Measurements from ENCODE around the gene REN.
A peak's percentile ranks its signal among the peaks of the same experiment; 100 is the strongest.

REN gene

DNA sequence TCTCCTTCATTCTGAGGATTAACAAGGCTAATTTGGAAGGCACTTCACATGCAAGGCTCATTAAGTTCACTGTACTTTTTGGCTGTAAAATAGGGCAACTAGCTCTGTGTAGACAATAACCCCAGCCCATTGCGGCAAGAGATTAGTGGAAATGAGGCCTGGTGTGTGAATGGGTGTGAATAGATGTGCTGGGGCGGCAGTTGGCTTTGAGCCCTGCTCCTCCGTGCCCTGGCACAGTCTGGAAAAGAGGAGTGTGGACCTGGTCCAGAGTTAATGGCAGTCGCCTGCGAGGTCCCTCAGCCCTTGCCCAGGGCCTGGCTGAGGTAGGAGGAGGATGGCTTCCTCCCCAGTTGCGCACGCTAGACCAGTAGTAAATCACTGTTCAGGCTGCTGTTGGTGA, 25.3 kb upstream of the REN start:
- DNase-seq (ENCODE audit: low read depth, low spot score), result no peak

DNA sequence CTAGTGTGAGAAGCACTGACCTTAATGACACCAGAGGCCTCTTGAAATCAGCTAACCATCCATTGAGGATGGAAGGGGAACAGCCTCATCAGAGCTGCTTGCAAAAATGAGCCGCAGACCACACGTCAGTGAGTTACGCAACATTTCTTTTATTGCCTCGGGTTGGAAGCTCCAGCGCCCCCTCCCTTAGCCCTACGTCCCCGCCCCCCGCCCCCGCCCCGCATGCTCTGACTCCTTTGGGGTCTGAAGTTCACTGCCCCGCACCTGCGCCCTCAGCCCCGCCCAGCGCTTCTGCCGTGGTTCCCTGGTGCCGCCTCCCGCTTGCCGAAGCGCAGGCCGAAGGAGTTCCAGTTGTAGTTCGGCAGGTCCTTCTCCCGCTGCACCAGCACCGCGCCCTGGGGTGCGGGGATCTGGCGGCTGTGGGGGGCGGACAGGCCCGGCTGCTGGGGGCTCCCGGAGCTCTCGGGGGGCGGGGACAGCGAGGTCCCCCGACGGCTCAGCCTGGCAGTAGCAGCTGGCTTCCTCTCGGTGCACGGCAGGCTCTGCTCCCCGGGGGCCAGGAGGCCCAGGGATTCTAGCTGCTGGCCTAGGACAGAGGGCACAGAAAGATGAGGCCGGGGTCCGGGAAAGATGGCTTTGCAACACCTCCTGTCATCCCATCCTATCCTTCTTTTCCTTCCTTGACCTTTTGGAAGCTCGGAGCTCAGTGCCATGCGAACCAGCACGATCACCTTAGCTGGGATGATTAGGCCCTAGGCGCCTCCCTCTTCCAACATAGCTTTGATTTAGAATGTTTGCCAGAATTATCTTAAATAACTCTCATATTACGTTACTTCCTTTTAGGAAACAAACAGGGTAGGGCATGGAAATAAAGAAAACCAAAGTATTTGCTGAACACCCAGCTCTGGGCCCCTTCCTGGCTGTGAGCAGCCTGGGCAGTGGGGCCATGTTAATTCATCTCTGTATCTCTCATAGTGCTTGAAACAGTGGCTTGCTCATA, 24.4 kb upstream of the REN start:
- no peak for DNase-seq (ENCODE audit: low read depth, low spot score)

DNA sequence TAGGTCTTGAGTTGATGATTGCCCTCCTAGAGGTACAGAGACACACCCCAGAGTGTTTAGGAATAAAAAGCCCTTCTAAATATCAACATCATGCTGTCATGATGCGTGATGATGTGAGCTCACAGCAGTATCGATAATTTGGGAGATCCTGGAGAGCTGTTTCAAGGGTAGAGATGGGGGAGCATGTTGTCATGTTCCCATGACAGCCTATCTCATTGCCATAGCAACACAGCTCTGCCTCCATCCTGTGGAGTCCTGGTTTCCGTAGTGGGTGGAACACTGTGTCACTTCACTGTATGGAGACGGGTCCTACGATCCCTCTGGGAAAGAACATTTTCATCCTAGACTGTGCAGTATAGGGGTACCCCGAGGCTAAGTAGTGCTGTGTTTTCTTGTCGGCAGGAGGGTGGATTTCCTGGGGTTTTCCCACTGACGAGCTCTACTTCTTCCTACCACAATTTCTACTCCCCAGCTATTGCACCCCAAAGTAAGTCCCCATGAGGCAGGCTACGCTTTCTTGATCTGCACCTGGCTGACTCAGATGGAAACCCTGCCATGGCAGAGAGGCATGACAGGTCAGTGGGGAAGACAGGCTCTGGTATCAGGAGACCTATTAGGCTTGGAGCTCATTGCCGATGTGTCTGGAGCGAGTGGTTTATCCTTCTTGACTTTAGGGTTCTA, 23.0 kb upstream of the REN start:
- no peak for DNase-seq (ENCODE audit: low read depth, low spot score)

DNA sequence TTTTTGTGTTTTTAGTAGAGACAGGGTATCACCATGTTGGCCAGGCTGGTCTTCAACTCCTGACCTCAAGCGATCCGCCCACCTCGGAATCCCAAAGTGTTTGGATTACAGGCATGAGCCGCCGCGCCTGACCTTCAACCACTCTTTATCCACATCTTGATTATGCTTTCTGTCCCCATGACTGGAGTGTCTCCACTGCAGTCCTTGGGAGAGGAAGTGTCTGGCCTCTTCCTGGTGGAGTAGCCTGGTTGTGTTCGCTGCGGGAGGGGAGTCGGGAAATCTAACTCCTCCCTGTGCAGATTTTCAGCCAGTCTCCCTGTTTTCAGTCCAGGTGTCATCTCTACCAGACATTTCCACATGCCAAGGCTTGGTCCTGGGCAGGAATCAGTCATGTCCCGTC, 20.5 kb upstream of the REN start:
- DNase-seq (ENCODE audit: low read depth, low spot score), result no peak

DNA sequence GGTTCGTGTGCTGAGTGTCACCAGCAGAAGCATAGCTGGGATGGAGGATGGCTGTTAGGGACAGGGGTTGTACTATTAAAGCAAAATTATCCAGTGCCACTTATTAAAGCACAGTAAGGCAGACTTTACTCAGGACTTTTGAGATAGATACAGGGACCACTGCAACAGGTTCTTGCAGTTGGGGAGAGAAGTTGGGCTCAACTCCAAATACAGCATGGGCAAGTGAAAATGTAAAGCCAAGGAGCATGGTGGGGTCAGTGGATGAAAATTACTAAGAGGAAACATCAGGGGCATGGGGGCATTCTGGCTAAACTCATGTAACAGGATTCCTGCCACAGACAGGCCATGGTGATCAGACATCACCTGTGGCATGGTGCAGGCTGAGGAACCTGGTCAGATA, 15.0 kb upstream of the REN start:
- DNase-seq (ENCODE audit: low read depth, low spot score), result no peak

DNA sequence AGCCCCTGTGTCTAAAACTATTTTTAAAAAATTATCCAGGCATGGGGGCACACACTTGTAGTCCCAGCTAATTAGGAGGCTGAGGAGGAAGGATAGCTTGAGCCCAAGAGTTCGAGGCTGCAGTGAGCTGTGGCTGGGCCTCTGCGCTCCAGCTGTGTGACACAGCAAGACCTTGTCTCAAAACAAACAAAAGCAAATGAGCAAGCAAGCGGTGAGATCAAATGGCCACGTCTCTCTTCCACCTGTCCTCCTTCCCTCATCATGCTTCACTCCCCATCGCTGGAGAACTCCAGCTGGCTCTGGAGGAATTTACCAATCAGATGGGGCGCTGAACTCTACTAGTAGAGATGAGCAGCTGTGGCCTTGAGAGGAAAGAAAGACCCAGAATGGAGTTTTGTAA, 14.0 kb upstream of the REN start:
- DNase-seq (ENCODE audit: low read depth, low spot score), result no peak

DNA sequence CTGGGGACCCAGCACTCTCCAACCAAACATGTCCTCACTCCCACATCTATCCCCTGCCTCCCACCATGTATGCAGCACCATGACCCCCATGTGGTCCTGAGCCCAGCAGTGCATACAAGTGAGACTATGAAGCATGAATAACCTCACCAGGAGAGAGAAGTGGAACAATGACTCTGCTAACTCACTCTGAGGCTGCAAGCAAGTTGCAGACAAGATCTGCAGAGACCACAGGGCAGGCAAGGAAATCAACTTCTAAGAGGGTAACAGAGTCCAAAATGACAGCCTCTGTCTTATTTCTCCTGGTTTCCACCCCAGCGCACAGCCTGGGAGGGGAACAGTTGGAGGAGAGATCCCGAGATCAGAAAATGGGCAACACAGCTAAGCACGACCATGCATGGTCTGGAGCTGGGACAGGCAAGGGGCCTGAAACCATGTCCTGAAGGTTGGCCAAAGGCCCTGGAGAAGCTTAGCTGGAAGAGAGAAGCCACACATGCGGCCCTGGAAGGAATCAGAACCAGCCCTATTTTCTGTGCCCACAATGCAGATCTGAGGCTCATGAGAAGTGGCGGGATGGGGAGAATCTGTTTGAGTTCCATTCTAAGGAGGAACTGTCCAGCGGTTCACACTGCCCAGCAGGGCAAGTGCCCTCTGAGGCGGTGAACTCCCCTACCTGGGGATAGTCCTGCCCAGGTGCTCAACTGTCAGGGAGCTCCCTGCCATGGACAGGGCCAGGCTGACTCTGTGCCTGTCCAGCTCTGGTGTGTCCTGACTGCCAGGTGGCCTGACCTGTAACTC, 12.5 kb upstream of the REN start:
- DNase-seq (ENCODE audit: low read depth, low spot score), result no peak

DNA sequence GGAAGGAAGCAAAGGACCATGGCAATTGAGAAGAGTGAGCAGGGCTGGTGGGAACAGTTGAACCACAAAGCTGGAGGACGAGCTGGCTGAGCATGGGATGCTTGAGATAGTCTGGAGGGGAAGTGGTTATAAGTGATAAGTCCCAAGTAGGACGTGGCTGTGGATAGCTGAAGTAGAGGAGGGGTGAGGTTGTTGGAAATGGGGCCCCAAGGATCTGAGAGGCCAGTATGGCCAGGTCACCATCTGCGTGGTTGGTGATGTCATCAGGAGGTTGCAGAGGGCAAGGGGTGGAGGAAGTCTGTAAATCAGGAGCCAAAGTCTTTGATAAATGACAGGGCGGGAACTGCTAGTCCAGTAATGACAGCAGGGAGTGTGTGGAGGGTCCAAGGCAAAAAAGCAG, 11.0 kb upstream of the REN start:
- DNase-seq (ENCODE audit: low read depth, low spot score), result no peak

DNA sequence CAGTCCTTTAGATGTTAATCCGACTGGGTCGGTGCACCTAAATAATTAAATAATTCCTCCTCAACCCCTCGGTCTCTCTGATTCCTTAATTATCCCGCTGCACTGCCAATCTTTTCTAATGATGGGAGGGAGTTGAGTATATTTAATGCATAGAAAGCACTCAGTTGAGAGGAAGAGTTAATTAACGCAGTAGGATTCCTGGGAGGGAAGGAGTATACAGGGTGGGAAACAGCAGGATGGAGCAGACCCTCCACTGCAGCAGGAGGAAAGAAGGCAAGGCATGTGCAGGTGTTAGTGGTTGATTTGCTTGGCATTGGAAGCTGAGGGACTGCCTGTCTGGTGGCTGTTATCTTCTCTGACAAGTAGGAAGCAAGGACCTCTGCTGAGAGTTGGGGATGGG, 9.9 kb upstream of the REN start:
- DNase-seq (ENCODE audit: low read depth, low spot score), result no peak

DNA sequence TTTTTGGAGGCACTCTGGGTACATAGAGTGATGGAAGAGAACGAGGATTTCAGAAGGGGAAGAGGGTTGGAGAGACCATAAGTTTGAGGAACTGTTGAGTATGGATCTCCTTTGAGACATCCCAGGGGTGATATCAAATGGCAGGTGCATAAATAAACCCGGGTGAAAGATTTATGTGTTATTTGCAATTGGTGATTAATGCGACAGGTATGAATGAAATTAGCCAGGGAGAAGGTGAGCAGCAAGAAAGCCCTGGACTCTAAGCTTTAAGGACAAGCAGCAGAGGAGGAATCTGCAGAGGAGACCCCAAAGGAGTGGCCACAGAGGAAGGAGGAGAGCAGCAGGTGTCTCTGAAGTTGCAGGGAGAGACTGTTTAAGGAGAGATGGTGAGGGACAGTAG, 8.8 kb upstream of the REN start:
- no peak for DNase-seq (ENCODE audit: low read depth, low spot score)

DNA sequence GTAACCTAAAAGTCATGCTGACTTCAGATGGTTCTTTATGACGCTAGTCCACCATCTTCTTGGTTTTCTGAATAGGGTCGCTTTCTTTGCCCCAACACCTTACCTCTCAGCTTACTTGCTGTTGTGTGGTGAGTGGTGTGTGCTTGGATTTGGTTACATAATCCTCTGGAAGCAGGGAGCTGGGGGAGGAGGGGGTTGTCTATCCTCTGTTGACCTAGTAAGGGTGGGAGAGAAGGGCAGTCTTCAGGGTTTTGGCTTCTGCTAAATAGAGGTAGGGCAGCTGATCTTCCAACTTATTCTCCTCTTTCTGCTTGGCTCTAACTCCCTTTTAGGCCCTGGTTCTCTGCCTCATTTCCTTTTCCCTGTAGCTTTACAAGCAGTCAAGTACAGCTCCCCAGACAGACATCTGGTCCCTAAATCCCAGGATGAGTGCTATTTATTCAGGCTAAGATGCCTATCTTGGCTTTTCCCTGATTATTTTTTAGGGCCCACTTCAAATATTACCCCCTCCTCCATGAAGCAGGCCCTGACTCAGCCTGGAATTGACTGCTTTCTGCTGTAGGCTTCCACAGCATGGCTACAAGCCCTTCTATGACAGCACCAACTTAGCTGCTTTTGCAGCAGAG, 6.4 kb upstream of the REN start:
- no peak for DNase-seq (ENCODE audit: low read depth, low spot score)

DNA sequence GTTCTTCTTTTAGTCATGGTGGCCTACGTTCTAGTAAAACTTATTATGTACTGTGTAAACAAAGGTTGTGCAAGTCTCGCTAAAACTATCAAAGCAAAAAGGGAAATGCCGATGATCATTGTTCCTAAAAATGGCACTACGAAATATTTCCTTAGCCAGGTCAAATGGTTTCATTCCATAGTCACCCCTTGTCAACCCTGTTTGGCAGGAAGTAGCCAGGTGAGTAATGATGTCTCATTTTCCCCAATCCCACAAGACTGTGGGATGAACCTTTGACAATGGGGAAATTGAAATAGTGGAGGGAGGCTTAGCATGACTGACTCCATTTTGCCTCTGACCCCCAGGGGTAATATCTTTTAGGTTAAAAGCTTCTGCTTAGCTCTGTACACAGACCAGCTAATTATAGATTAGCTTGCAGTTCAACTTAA, 5.6 kb upstream of the REN start:
- DNase-seq (ENCODE audit: low read depth, low spot score), result no peak

DNA sequence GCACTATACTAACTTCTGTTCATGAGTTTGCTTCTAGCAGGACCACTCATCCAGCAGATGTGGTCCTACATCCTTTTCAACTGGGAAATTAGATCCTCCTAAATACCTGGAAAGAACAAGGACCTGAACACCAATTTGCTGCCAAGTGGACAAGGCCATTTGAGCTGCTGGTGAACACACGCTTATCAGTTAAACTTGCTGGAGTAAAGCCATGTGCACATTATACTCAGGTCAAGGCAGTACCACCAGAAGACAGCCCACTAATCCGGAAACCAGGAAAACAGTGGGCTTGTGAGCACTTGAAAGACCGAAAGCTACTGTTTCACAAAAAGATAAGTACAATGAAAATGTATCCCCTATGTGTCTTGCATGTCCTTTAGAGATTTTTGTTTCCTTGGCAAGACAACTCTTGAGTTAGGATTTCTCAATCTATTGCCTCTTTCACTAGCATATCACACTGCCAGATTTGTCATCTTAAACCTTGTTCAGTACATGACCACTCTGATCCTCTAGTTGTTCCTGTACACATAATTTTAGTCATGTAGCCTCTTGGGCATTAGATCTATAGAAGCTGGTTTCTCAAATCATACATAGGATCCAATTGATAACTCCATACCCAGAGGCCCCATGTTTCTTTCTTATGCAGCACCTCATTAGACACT, 4.5 kb upstream of the REN start:
- no peak for DNase-seq (ENCODE audit: low read depth, low spot score)

DNA sequence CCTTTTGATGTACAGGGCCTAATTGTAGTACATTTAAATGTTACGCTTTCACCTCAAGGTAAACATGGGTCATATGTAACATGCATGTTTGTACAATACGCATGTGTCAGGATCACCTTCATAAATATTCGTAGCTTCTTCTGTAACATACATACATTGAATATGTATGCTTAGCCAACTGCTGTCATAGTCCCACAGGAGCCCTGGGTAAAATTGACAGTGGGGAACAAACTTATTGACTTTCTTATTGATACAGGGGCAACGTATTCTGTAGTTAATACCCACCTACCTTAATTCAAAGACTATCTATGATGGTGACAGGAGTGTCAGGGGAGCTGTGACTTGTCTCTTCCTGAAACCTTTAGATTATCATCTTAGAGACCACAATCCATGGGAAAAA, 3.7 kb upstream of the REN start:
- DNase-seq (ENCODE audit: low read depth, low spot score), result no peak

DNA sequence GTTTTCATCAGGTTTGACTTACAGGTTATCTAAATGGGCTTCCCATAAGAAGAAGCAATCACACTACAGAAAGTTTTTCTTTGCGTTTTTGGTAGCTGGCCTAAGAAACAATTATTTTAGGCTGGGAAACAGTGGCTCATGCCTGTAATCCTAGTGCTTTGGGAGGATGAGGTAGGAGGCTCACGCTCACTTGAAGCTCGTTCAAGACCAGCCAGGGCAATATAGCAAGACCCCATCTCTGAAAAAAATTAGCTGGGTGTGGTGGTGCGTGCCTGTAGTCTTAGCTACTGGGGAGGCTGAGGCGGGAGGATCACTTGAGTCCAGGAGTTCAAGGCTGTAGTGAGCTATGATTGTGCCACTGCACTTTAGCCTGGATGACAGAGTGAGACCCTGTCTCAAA, 1.6 kb upstream of the REN start:
- no peak for DNase-seq (ENCODE audit: low read depth, low spot score)

DNA sequence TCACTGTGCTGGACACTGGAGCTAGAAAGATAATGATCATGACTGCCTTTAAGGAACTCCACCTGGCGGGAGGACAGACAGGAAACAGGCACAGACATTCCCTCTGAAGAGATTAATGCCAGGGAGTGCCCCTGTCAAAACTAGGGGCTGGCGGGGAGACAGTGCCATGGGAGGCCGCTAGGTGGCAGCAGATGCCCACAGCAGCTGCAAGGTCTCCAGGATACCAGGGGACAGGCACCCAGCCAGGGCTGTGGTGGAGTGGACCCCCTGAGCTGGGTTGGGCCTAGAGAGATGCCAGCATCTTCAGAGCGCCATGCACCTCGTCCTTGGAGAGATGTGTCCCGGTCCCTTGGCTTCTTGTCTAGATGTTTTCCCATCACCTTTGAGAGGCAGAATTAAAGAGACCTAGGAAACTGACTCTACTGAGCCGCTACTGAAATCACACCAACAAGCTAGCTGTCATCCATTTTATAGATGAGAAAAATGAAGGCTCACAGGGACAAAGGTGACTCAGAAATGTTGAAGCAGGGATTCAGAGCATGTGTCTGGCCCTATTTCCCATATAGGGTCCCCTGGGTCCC, 3.6 kb downstream of the REN start:
- peak; percentile 60 for DNase-seq (ENCODE audit: low read depth, low spot score)

DNA sequence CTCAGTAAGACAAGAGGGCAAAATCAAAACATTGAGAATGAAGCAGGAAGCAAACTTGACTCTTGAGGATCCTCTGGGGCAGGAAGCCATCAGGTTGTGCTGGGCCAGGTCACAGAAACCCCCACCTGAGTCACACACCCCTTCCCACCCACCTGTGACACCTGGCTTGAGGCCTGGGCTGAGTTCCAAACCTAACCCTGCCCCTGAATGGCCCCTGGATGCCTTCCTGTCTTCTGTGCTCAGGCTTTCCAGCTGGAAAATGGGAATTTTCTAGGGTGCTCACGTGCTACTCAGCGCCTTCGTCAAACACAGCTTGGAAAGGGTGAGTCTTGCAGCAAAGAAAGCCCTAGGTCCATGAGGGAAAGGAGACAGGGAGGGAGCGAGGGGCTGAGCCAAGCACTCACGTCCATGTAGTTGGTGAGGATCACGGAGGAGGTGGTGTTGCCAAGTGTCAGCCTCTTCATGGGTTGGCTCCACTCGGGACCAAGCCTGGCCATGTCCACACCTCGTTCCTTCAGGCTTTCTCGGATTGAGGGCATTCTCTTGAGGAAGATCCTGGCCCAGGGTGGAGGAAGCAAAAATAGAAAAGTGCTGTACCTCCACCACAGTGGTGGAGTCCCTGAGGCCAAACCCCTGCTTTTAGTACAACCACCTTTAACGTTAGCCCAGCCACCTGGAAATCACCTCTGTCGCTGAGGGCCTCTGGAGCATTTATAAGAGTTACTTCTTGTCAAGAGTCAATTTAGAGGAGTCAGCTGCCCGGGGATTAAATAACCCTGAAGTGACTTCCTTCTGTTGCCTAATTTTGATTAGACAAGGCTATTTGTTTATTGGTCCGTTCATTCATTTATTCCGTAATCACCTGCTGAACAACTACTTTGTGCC, 4.3 kb downstream of the REN start:
- DNase-seq (ENCODE audit: low read depth, low spot score), result no peak

DNA sequence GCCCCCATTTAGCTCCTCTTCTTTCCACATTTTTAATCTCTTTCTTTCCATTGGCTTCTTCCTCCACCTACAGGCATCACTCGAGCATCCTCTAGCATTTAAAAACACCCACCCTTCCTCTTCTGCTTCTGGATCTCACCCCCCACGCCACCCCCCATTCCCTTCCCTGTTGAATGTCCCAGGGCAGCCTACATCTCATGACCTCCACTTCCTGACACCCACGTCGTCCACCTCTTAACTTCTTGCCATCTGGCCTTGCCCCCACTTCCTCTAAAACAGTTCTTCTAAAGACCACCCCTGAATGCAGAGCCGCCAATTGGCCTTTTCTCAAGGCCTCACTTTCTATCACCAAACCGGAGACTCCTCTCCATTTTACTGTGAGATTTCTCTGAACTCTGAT, 8.2 kb downstream of the REN start:
- DNase-seq (ENCODE audit: low read depth, low spot score), result no peak

DNA sequence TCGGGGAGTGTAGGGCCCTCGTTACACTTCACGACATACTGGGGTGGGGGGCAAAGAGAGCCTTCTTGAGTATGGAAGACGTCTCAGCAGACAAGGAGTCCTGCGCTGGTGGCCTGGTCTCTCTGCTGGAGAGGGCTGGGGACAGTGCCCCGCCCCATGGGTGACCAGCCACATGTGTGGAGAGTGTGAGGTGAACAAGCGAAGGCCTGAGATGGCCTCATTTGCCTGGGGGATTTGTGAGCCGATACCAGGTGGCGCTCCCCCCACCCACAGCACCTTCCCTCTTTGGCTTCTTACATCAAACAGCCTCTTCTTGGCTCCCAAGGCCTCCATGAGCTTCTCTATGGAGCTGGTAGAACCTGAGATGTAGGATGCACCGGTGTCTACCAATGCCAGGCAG, 10.3 kb downstream of the REN start:
- DNase-seq (ENCODE audit: low read depth, low spot score), result no peak
